T-helper 1 cell treated with Interleukin-12 subunit alpha and Interleukin-12 subunit beta and Interleukin-4 antibody, amounts not matched to agents 30 μg/mL and 1 μg/mL, for 36 hours (primary cell): ENCODE measurements around the gene KLHL25.

Source experiments
- H3K27ac Mint-ChIP-seq: one replicate; pipeline ENCODE4 v1.8.0; 2021; ENCODE audit warnings: mild to moderate bottlenecking, mixed read lengths
- H3K27me3 Mint-ChIP-seq: one replicate; pipeline ENCODE4 v1.8.0; 2021; ENCODE audit warnings: low read depth, mixed read lengths
- H3K36me3 Mint-ChIP-seq: one replicate; pipeline ENCODE4 v1.8.0; 2021; ENCODE audit warnings: low read depth, mixed read lengths
- H3K4me1 Mint-ChIP-seq: one replicate; pipeline ENCODE4 v1.8.0; 2021; ENCODE audit warnings: low read depth, mixed read lengths
- H3K4me3 Mint-ChIP-seq: one replicate; pipeline ENCODE4 v1.8.0; 2021; ENCODE audit warnings: mild to moderate bottlenecking, moderate library complexity, mixed read lengths
- H3K9me3 Mint-ChIP-seq: one replicate; pipeline ENCODE4 v1.8.0; 2021; ENCODE audit warnings: mixed read lengths

KLHL25 gene

GRCh38 chr15:85753791-85754452 lies 40.8 kb downstream of the KLHL25 start:
- H3K27me3 Mint-ChIP-seq = no peaks in the 10 kb centered on the region
- no peak overlapping the region for H3K27ac Mint-ChIP-seq
- no peak overlapping the region for H3K4me3 Mint-ChIP-seq
- H3K36me3 Mint-ChIP-seq = peaks cover 3% of the 10 kb centered on the region
- H3K9me3 Mint-ChIP-seq = no peaks in the 10 kb centered on the region
- H3K4me1 Mint-ChIP-seq = no peaks in the 10 kb centered on the region

- Mint-ChIP-seq H3K4me1 (no peaks in the 10 kb centered on the region), H3K27me3 (no peaks in the 10 kb centered on the region), H3K4me3 (no peak overlapping the region), H3K36me3 (peaks cover 3% of the 10 kb centered on the region), H3K9me3 (no peaks in the 10 kb centered on the region), H3K27ac (no peak overlapping the region)
Measured at GRCh38 chr15:85753261-85753660, 41.5 kb downstream of the KLHL25 start.

- Mint-ChIP-seq H3K9me3 (no peaks in the 10 kb centered on the region), H3K4me1 (no peaks in the 10 kb centered on the region), H3K27ac (peak overlapping the region; percentile 19), H3K4me3 (no peak overlapping the region), H3K36me3 (peaks cover 3% of the 10 kb centered on the region), H3K27me3 (no peaks in the 10 kb centered on the region)
Measured at GRCh38 chr15:85752491-85752961, 42.2 kb downstream of the KLHL25 start.

- peaks cover 3% of the 10 kb centered on the region for H3K36me3 Mint-ChIP-seq
- H3K9me3 Mint-ChIP-seq = no peaks in the 10 kb centered on the region
- no peak overlapping the region for H3K4me3 Mint-ChIP-seq
- no peaks in the 10 kb centered on the region for H3K27me3 Mint-ChIP-seq
- H3K4me1 Mint-ChIP-seq = no peaks in the 10 kb centered on the region
- no peak overlapping the region for H3K27ac Mint-ChIP-seq
Measured at GRCh38 chr15:85752124-85752475, 42.6 kb downstream of the KLHL25 start.

GRCh38 chr15:85751291-85752123 lies 43.2 kb downstream of the KLHL25 start:
- Mint-ChIP-seq H3K27ac (peak overlapping the region; percentile 36), H3K36me3 (peaks cover 8% of the 10 kb centered on the region), H3K27me3 (no peaks in the 10 kb centered on the region), H3K4me3 (no peak overlapping the region), H3K9me3 (no peaks in the 10 kb centered on the region), H3K4me1 (no peaks in the 10 kb centered on the region)

GRCh38 chr15:85750319-85751290 lies 44.1 kb downstream of the KLHL25 start:
- no peaks in the 10 kb centered on the region for H3K27me3 Mint-ChIP-seq
- H3K27ac Mint-ChIP-seq = no peak overlapping the region

GRCh38 chr15:85749261-85750151 lies 45.2 kb downstream of the KLHL25 start:
- Mint-ChIP-seq H3K27ac (no peak overlapping the region), H3K27me3 (no peaks in the 10 kb centered on the region), H3K4me3 (no peak overlapping the region), H3K36me3 (peaks cover 22% of the 10 kb centered on the region), H3K9me3 (no peaks in the 10 kb centered on the region), H3K4me1 (no peaks in the 10 kb centered on the region)

More at GRCh38 chr15:85750319-85751290, 44.1 kb downstream of the KLHL25 start:
- Mint-ChIP-seq H3K36me3 (peaks cover 15% of the 10 kb centered on the region), H3K9me3 (no peaks in the 10 kb centered on the region), H3K4me3 (no peak overlapping the region), H3K4me1 (no peaks in the 10 kb centered on the region)

- H3K27me3 Mint-ChIP-seq = no peaks in the 10 kb centered on the region
- no peak overlapping the region for H3K27ac Mint-ChIP-seq
- H3K4me3 Mint-ChIP-seq = no peak overlapping the region
- no peaks in the 10 kb centered on the region for H3K9me3 Mint-ChIP-seq
- H3K36me3 Mint-ChIP-seq = peaks cover 28% of the 10 kb centered on the region
- peaks cover under 1% of the 10 kb centered on the region for H3K4me1 Mint-ChIP-seq
Measured at GRCh38 chr15:85748729-85749128, 46.0 kb downstream of the KLHL25 start.

GRCh38 chr15:85748176-85748575 lies 46.5 kb downstream of the KLHL25 start:
- Mint-ChIP-seq H3K9me3 (no peaks in the 10 kb centered on the region), H3K36me3 (peaks cover 34% of the 10 kb centered on the region), H3K4me3 (no peak overlapping the region), H3K27me3 (no peaks in the 10 kb centered on the region), H3K4me1 (peaks cover 4% of the 10 kb centered on the region), H3K27ac (no peak overlapping the region)

- Mint-ChIP-seq H3K36me3 (peaks cover 44% of the 10 kb centered on the region), H3K27ac (peak overlapping the region; percentile 41), H3K4me1 (peaks cover 7% of the 10 kb centered on the region), H3K9me3 (no peaks in the 10 kb centered on the region), H3K4me3 (no peak overlapping the region), H3K27me3 (no peaks in the 10 kb centered on the region)
Measured at GRCh38 chr15:85746641-85747040, 48.1 kb downstream of the KLHL25 start.

- Mint-ChIP-seq H3K4me3 (no peak overlapping the region), H3K36me3 (peaks cover 48% of the 10 kb centered on the region), H3K9me3 (no peaks in the 10 kb centered on the region), H3K27ac (no peak overlapping the region), H3K4me1 (peaks cover 7% of the 10 kb centered on the region), H3K27me3 (no peaks in the 10 kb centered on the region)
Measured at GRCh38 chr15:85745525-85746150, 49.1 kb downstream of the KLHL25 start.

- H3K9me3 Mint-ChIP-seq = no peaks in the 10 kb centered on the region
- no peaks in the 10 kb centered on the region for H3K27me3 Mint-ChIP-seq
- H3K27ac Mint-ChIP-seq = no peak overlapping the region
- peaks cover 7% of the 10 kb centered on the region for H3K4me1 Mint-ChIP-seq
- H3K4me3 Mint-ChIP-seq = no peak overlapping the region
- peaks cover 54% of the 10 kb centered on the region for H3K36me3 Mint-ChIP-seq
Measured at GRCh38 chr15:85745023-85745422, 49.7 kb downstream of the KLHL25 start.

- H3K27me3 Mint-ChIP-seq = no peaks in the 10 kb centered on the region
- H3K27ac Mint-ChIP-seq = no peak overlapping the region
- no peak overlapping the region for H3K4me3 Mint-ChIP-seq
- peaks cover 58% of the 10 kb centered on the region for H3K36me3 Mint-ChIP-seq
- H3K9me3 Mint-ChIP-seq = no peaks in the 10 kb centered on the region
- peaks cover 7% of the 10 kb centered on the region for H3K4me1 Mint-ChIP-seq
Measured at GRCh38 chr15:85744579-85744978, 50.1 kb downstream of the KLHL25 start.
